Neutrophil (primary cell): Measurements from ENCODE around the gene HOXC4.

Experiments used
- H3K27ac ChIP-seq: fragments of 200-600 bp; sonication (generic); 2 replicates; pipeline ENCODE4 v1.5.1; 2016; ENCODE audit warnings: mild to moderate bottlenecking, moderate library complexity
- H3K27me3 ChIP-seq: fragments of 200-600 bp; sonication (generic); 2 replicates; pipeline ENCODE4 v1.6.0; 2016; ENCODE audit warnings: mild to moderate bottlenecking
- H3K36me3 ChIP-seq: fragments of 200-600 bp; sonication (generic); 2 replicates; pipeline ENCODE4 v1.5.1; 2017
- H3K4me1 ChIP-seq, 2 experiments: fragments of 200-600 bp in 1 of 2; sonication (generic) in 1 of 2; 1 replicate in 1 of 2; 2 replicates in 1 of 2; pipeline versions ENCODE4 v1.5.1 to v1.6.1; 2013 to 2016; ENCODE audit warnings: low read depth in 1 of 2, low read length in 1 of 2, mild to moderate bottlenecking in 1 of 2, moderate library complexity in 1 of 2; ENCODE audit not compliant: control insufficient read depth in 1 of 2, insufficient read depth in 1 of 2
- H3K4me3 ChIP-seq, 2 experiments: fragments of 200-600 bp in 1 of 2; sonication (generic) in 1 of 2; 1 replicate in 1 of 2; 2 replicates in 1 of 2; pipeline ENCODE4 v1.5.1; 2013 to 2016; ENCODE audit warnings: low read depth in 1 of 2, low read length in 1 of 2, mild to moderate bottlenecking in 1 of 2, moderate library complexity in 1 of 2
- H3K9me3 ChIP-seq: fragments of 200-600 bp; sonication (generic); 2 replicates; pipeline ENCODE4 v1.5.1; 2016
- CTCF ChIP-seq: fragments of 200-600 bp; sonication (generic); IDR thresholded peaks from 2 replicates; pipeline ENCODE4 v1.5.1; 2016; ENCODE audit warnings: antibody characterized with exemption

Gene HOXC4

GRCh38 chr12:54006559-54007220, 46.9 kb upstream of the HOXC4 start:
- H3K36me3 ChIP-seq: no peaks in the 10 kb centered on the region
- H3K9me3 ChIP-seq: no peaks in the 10 kb centered on the region
- peaks cover 21 to 26% of the 10 kb centered on the region in 2 experiments for H3K4me1 ChIP-seq
- peaks cover 100% of the 10 kb centered on the region for H3K27me3 ChIP-seq
- TF ChIP-seq CTCF: no peak
- peak overlapping the region; percentile 56 to 65 for H3K4me3 ChIP-seq
- H3K27ac ChIP-seq: no peak overlapping the region

GRCh38 chr12:54007538-54008259, 45.9 kb upstream of the HOXC4 start:
- H3K4me3 ChIP-seq: no peak overlapping the region
- no peak overlapping the region for H3K27ac ChIP-seq
- H3K9me3 ChIP-seq: no peaks in the 10 kb centered on the region
- peaks cover 21 to 26% of the 10 kb centered on the region in 2 experiments for H3K4me1 ChIP-seq
- TF ChIP-seq CTCF: no peak
- H3K27me3 ChIP-seq: peaks cover 100% of the 10 kb centered on the region
- H3K36me3 ChIP-seq: no peaks in the 10 kb centered on the region

- H3K27ac ChIP-seq: no peak overlapping the region
- H3K4me1 ChIP-seq: peaks cover 21 to 26% of the 10 kb centered on the region in 2 experiments
- no peak for TF ChIP-seq CTCF
- H3K9me3 ChIP-seq: no peaks in the 10 kb centered on the region
- H3K27me3 ChIP-seq: peaks cover 100% of the 10 kb centered on the region
- no peaks in the 10 kb centered on the region for H3K36me3 ChIP-seq
- no peak overlapping the region for H3K4me3 ChIP-seq
These were observed 45.4 kb upstream of the HOXC4 start for GRCh38 chr12:54008260-54008552.

- peaks cover 21 to 28% of the 10 kb centered on the region in 2 experiments for H3K4me1 ChIP-seq
- H3K27me3 ChIP-seq: peaks cover 100% of the 10 kb centered on the region
- no peak overlapping the region for H3K27ac ChIP-seq
- H3K4me3 ChIP-seq: no peak overlapping the region
- no peaks in the 10 kb centered on the region for H3K9me3 ChIP-seq
- no peaks in the 10 kb centered on the region for H3K36me3 ChIP-seq
- TF ChIP-seq CTCF: no peak
These were observed 44.2 kb upstream of the HOXC4 start for GRCh38 chr12:54009171-54010052.

GRCh38 chr12:54010053-54010971, 43.3 kb upstream of the HOXC4 start:
- no peak overlapping the region for H3K4me3 ChIP-seq
- TF ChIP-seq CTCF: no peak
- no peaks in the 10 kb centered on the region for H3K9me3 ChIP-seq
- H3K36me3 ChIP-seq: no peaks in the 10 kb centered on the region
- H3K27me3 ChIP-seq: peaks cover 100% of the 10 kb centered on the region
- peaks cover 21 to 29% of the 10 kb centered on the region in 2 experiments for H3K4me1 ChIP-seq
- no peak overlapping the region for H3K27ac ChIP-seq
